ENCODE data around the gene RFX1.

DNA sequence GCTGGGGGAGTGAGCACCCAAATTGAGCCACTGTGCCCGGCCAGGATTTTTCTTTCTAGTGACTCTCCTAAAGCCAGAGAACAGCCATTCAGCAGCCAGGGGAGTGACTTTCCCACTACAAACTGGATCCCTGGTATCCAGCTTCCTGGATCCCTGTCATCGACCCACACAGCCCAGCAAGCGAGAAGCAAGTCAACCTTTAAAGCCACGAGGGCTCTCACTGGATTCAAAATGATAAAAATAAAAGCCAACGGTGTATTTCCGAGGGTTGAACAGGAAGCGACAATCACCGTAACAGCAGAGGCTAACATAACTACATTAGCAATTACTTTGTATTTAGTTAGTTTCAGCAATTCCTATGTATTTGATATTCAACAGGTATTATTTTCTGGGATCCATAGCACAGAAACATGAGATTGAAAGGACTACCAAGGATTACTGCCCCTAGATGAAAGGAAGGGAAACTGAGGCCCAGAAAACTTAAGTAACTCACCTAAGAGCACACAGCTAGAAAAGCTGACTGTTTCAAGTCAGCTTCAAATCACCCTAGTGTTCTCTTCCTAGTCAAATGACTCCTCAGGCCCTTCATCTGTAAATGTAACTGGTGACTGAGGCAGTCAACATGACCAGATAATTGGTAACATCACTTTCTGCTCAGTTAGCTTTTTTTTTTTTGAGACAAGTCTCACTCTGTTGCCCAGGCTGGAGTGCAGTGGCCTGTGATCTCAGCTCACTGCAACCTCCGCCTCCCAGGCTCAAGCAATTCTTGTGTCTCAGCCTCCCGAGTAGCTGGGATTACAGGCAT is 2.7 kb downstream of the RFX1 start:
- TF ChIP-seq, protein P1, sequence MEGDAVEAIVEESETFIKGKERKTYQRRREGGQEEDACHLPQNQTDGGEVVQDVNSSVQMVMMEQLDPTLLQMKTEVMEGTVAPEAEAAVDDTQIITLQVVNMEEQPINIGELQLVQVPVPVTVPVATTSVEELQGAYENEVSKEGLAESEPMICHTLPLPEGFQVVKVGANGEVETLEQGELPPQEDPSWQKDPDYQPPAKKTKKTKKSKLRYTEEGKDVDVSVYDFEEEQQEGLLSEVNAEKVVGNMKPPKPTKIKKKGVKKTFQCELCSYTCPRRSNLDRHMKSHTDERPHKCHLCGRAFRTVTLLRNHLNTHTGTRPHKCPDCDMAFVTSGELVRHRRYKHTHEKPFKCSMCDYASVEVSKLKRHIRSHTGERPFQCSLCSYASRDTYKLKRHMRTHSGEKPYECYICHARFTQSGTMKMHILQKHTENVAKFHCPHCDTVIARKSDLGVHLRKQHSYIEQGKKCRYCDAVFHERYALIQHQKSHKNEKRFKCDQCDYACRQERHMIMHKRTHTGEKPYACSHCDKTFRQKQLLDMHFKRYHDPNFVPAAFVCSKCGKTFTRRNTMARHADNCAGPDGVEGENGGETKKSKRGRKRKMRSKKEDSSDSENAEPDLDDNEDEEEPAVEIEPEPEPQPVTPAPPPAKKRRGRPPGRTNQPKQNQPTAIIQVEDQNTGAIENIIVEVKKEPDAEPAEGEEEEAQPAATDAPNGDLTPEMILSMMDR (conservative IDR thresholded peaks at IDR 0.05; ENCODE audit: low read length): no peak
- TF ChIP-seq EZH2phosphoT487 (IDR thresholded peaks at IDR 0.05; ENCODE audit: borderline replicate concordance, low read depth, low read length): no peak

All from OCI-LY7 (cell line).